Measurements from ENCODE around the gene TM9SF1. TPM values are rescaled to one million over a fixed set of nuclear protein-coding genes. Genes with fewer than 3 reads are reported as not detected.

TM9SF1 gene
- total RNA-seq, 1 experiment from 2014 or later, result 55.5 TPM

GRCh38 chr14:24139272-24139934 lies 55.8 kb downstream of the TM9SF1 start:
- ChIA-PET CTCF (no interaction called here), POLR2A (ENCODE audit: low non-redundant PET) (no interaction called here)
- H3K9me3 ChIP-seq (ENCODE audit: low read depth, low read length, poor library complexity, severe bottlenecking), result no peaks in the 10 kb centered on the region
- peak overlapping the region; percentile 74 for H3K4me3 ChIP-seq (ENCODE audit: low read depth, low read length, poor library complexity, severe bottlenecking)
- peaks cover 13% of the 10 kb centered on the region for H3K4me1 ChIP-seq (ENCODE audit: insufficient read depth, low read length, poor library complexity, severe bottlenecking)
- no peak overlapping the region for H3K27ac ChIP-seq (ENCODE audit: low read depth, low read length, poor library complexity, severe bottlenecking)
- TF ChIP-seq CTCF (conservative IDR thresholded peaks at IDR 0.05; ENCODE audit: low read depth, low read length), result no peak
- no peak for TF ChIP-seq EZH2 (IDR thresholded peaks at IDR 0.05; ENCODE audit: borderline replicate concordance, low read depth, low read length, poor library complexity, severe bottlenecking)
- DNase-seq (ENCODE audit: low spot score), result no peak
- intact Hi-C loops (cut with micrococcal nuclease; ENCODE audit: unreplicated experiment), result no loop called here
- H3K36me3 ChIP-seq (ENCODE audit: insufficient read depth, low read length, poor library complexity, severe bottlenecking), result peaks cover 35% of the 10 kb centered on the region
- BruUV-seq (replicated peaks), result no TSS peak
- no peaks in the 10 kb centered on the region for H3K27me3 ChIP-seq (replicated peaks; ENCODE audit: insufficient read depth, low read depth, low read length, poor library complexity)

Small RNA genes lying within 50 kb of the gene (microRNA-seq; reads per million reads assigned to microRNA genes)
- not detected for gene MIR7703

Other genes starting within 250 kb of the TM9SF1 start
- 10.1 and 11.4 TPM in 2 replicates for gene DHRS4, start 241.7 kb downstream of the TM9SF1 start, total RNA-seq (2021)
- gene DHRS4L2, start 206.5 kb downstream of the TM9SF1 start, total RNA-seq (2021), result 9.3 and 10.6 TPM in 2 replicates
- 0.49 and 1.2 TPM in 2 replicates for gene CARMIL3, start 143.4 kb downstream of the TM9SF1 start, total RNA-seq (2021)
- not detected in 2 replicates for gene CPNE6, start 123.9 kb downstream of the TM9SF1 start, total RNA-seq (2021)
- 16.8 and 46.3 TPM in 2 replicates for gene PCK2, start 101.1 kb downstream of the TM9SF1 start, total RNA-seq (2021)
- gene DCAF11, start 80.7 kb downstream of the TM9SF1 start, total RNA-seq (2021), result 45.5 and 49.1 TPM in 2 replicates
- 1.6 and 1.9 TPM in 2 replicates for gene NRL, start 80.5 kb downstream of the TM9SF1 start, total RNA-seq (2021)
- gene FITM1, start 64.8 kb downstream of the TM9SF1 start, total RNA-seq (2021), result 0.48 TPM in 1 of 2 replicates, not detected in the other
- 160 and 173 TPM in 2 replicates for gene PSME1, start 59.2 kb downstream of the TM9SF1 start, total RNA-seq (2021)
- 36.8 and 50.4 TPM in 2 replicates for gene EMC9, start 53.9 kb downstream of the TM9SF1 start, total RNA-seq (2021)
- gene PSME2, start 48.8 kb downstream of the TM9SF1 start, total RNA-seq (2021), result 171 and 172 TPM in 2 replicates
- 59.9 and 62.1 TPM in 2 replicates for gene RNF31, start 47.9 kb downstream of the TM9SF1 start, total RNA-seq (2021)
- 25.1 and 27.3 TPM in 2 replicates for gene IRF9, start 34.2 kb downstream of the TM9SF1 start, total RNA-seq (2021)
- 5.4 and 8.4 TPM in 2 replicates for gene REC8, start 23.4 kb downstream of the TM9SF1 start, total RNA-seq (2021)
- 150 and 157 TPM in 2 replicates for gene IPO4, start 6.6 kb downstream of the TM9SF1 start, total RNA-seq (2021)
- gene TSSK4, start 10.3 kb upstream of the TM9SF1 start, total RNA-seq (2021), result 0.70 and 0.75 TPM in 2 replicates
- 51.9 and 56.7 TPM in 2 replicates for gene CHMP4A, start 18.0 kb upstream of the TM9SF1 start, total RNA-seq (2021)
- 21.3 and 22.4 TPM in 2 replicates for gene MDP1, start 20.6 kb upstream of the TM9SF1 start, total RNA-seq (2021)
- 257 and 266 TPM in 2 replicates for gene NEDD8, start 36.9 kb upstream of the TM9SF1 start, total RNA-seq (2021)
- gene GMPR2, start 37.5 kb upstream of the TM9SF1 start, total RNA-seq (2021), result 82.7 and 85.8 TPM in 2 replicates
- gene TINF2, start 47.2 kb upstream of the TM9SF1 start, total RNA-seq (2021), result 46.1 and 47.0 TPM in 2 replicates
- gene TGM1, start 67.7 kb upstream of the TM9SF1 start, total RNA-seq (2021), result 1.5 and 3.5 TPM in 2 replicates
- gene RABGGTA, start 76.2 kb upstream of the TM9SF1 start, total RNA-seq (2021), result 22.2 and 23.8 TPM in 2 replicates
- 13.3 and 14.5 TPM in 2 replicates for gene DHRS1, start 104.3 kb upstream of the TM9SF1 start, total RNA-seq (2021)
- 34.0 and 37.1 TPM in 2 replicates for gene NOP9, start 104.4 kb upstream of the TM9SF1 start, total RNA-seq (2021)
- gene CIDEB, start 112.5 kb upstream of the TM9SF1 start, total RNA-seq (2021), result 0.42 TPM in 1 of 2 replicates, not detected in the other
- 7.6 and 9.0 TPM in 2 replicates for gene LTB4R2, start 114.7 kb upstream of the TM9SF1 start, total RNA-seq (2021)
- gene LTB4R, start 116.1 kb upstream of the TM9SF1 start, total RNA-seq (2021), result 6.6 and 8.9 TPM in 2 replicates
- gene ADCY4, start 139.6 kb upstream of the TM9SF1 start, total RNA-seq (2021), result 0.84 and 1.5 TPM in 2 replicates
- gene RIPK3, start 144.6 kb upstream of the TM9SF1 start, total RNA-seq (2021), result not detected in 2 replicates
- gene NFATC4, start 172.7 kb upstream of the TM9SF1 start, total RNA-seq (2021), result 38.1 and 69.0 TPM in 2 replicates
- 8.6 and 17.3 TPM in 2 replicates for gene NYNRIN, start 203.6 kb upstream of the TM9SF1 start, total RNA-seq (2021)
- 0.80 and 1.4 TPM in 2 replicates for gene CBLN3, start 234.2 kb upstream of the TM9SF1 start, total RNA-seq (2021)
- 32.7 and 40.3 TPM in 2 replicates for gene KHNYN, start 234.5 kb upstream of the TM9SF1 start, total RNA-seq (2021)
- gene SDR39U1, start 247.3 kb upstream of the TM9SF1 start, total RNA-seq (2021), result 49.1 and 52.1 TPM in 2 replicates